B cell (primary cell): Measurements from ENCODE around the gene PEX14. TPM values are rescaled to one million over a fixed set of nuclear protein-coding genes. Genes with fewer than 3 reads are reported as not detected.
A peak's percentile ranks its signal among the peaks of the same experiment; 100 is the strongest.

Source experiments
- ATAC-seq: fragments of 200-7000 bp; cut with Tn5 transposase; one replicate; pipeline ENCODE4 v1.10.0; 2021; ENCODE audit warnings: low read depth, mild to moderate bottlenecking, moderate number of reproducible peaks, moderate library complexity
- CTCF ChIA-PET: fragments of 350-600 bp; sonication (Branson Sonifier 250); formaldehyde crosslinking; loops from one replicate; lab custom pipeline; 2021; ENCODE audit warnings: antibody characterized with exemption, inconsistent platforms; lab: Charles Lee
- POLR2A ChIA-PET: fragments of 350-600 bp; sonication (Branson Sonifier 250); formaldehyde crosslinking; loops from one replicate; lab custom pipeline; 2021; ENCODE audit warnings: antibody characterized with exemption; lab: Charles Lee
- DNase-seq: peaks from one replicate; pipeline ENCODE4 v3.0.0; 2013
- H2AFZ ChIP-seq: 2 replicates; pipeline ENCODE4 v1.6.1; 2012; ENCODE audit warnings: mild to moderate bottlenecking, low read depth, low read length; ENCODE audit not compliant: insufficient read depth, poor library complexity, severe bottlenecking
- H3K27ac ChIP-seq, 2 donors: 1 replicate in 1 of 2; 2 replicates in 1 of 2; pipeline ENCODE4 v1.5.1; 2012 to 2013; ENCODE audit warnings: low read length in 2 of 2, mild to moderate bottlenecking in 2 of 2, moderate library complexity in 1 of 2
- H3K27me3 ChIP-seq, 4 experiments: fragments of 200-600 bp in 1 of 4; sonication (generic) in 1 of 4; replicated peaks in 1 of 4; 1 replicate in 2 of 4; 2 replicates in 2 of 4; pipeline versions ENCODE4 v1.6.1 to v1.7.0; 2013 to 2016; ENCODE audit warnings: low read length in 3 of 4, mild to moderate bottlenecking in 2 of 4, mixed read lengths in 1 of 4, moderate library complexity in 1 of 4; ENCODE audit not compliant: insufficient read depth in 4 of 4, control insufficient read depth in 3 of 4; ENCODE audit errors: control extremely low read depth in 1 of 4
- H3K36me3 ChIP-seq, 2 experiments: replicated peaks in 1 of 2; 1 replicate in 1 of 2; 2 replicates in 1 of 2; pipeline versions ENCODE4 v1.6.1 to v1.7.1; 2013; ENCODE audit warnings: low read length in 1 of 2; ENCODE audit not compliant: insufficient read depth in 2 of 2, control insufficient read depth in 1 of 2; ENCODE audit errors: control extremely low read depth in 1 of 2, extremely low read depth in 1 of 2
- H3K4me1 ChIP-seq, 2 donors: fragments of 200-600 bp in 1 of 2; sonication (generic) in 1 of 2; 1 replicate in 1 of 2; 2 replicates in 1 of 2; pipeline versions ENCODE4 v1.5.1 to v1.6.1; 2013 to 2017; ENCODE audit warnings: low read length in 2 of 2; ENCODE audit not compliant: control insufficient read depth in 2 of 2, insufficient read depth in 2 of 2
- H3K4me2 ChIP-seq: replicated peaks from 2 replicates; pipeline ENCODE3; 2012; ENCODE audit warnings: mild to moderate bottlenecking, low read depth, low read length; ENCODE audit not compliant: poor library complexity, severe bottlenecking
- H3K4me3 ChIP-seq, 5 experiments: fragments of 200-600 bp in 1 of 5; sonication (generic) in 1 of 5; 1 replicate in 3 of 5; 2 replicates in 2 of 5; pipeline versions ENCODE4 v1.5.1 to v1.7.0; 2011 to 2016; ENCODE audit warnings: low read length in 4 of 5, mild to moderate bottlenecking in 4 of 5, low read depth in 2 of 5, control low read depth in 1 of 5, moderate library complexity in 1 of 5; ENCODE audit not compliant: insufficient read depth in 1 of 5; ENCODE audit errors: control extremely low read depth in 1 of 5, extremely low read depth in 1 of 5
- H3K79me2 ChIP-seq: fragments of 200-600 bp; sonication (generic); one replicate; pipeline ENCODE4 v1.6.0; 2016; ENCODE audit warnings: low read length; ENCODE audit not compliant: control insufficient read depth, insufficient read depth
- H3K9ac ChIP-seq: fragments of 200-600 bp; sonication (generic); 2 replicates; pipeline ENCODE4 v1.6.1; 2017; ENCODE audit warnings: mild to moderate bottlenecking, low read length, moderate library complexity
- H3K9me3 ChIP-seq, 3 donors: one replicate each; pipeline versions ENCODE4 v1.6.1 to v1.7.1; 2013; ENCODE audit warnings: low read length in 2 of 3; ENCODE audit not compliant: control insufficient read depth in 2 of 3, insufficient read depth in 1 of 3; ENCODE audit errors: control extremely low read depth in 1 of 3
- H4K20me1 ChIP-seq: 2 replicates; pipeline ENCODE4 v1.6.0; 2012; ENCODE audit warnings: mild to moderate bottlenecking, low read length; ENCODE audit not compliant: insufficient read depth, control insufficient read depth, poor library complexity, severe bottlenecking
- H3K27ac Mint-ChIP-seq: one replicate; pipeline ENCODE4 v1.8.0; 2021; ENCODE audit warnings: mixed read lengths
- H3K27me3 Mint-ChIP-seq: one replicate; pipeline ENCODE4 v1.8.0; 2021; ENCODE audit warnings: mixed read lengths
- H3K4me1 Mint-ChIP-seq: one replicate; pipeline ENCODE4 v1.8.0; 2021; ENCODE audit warnings: mixed read lengths
- H3K4me3 Mint-ChIP-seq: one replicate; pipeline ENCODE4 v1.8.0; 2021; ENCODE audit warnings: mixed read lengths
- H3K9me3 Mint-ChIP-seq: one replicate; pipeline ENCODE4 v1.8.0; 2022; ENCODE audit warnings: mixed read lengths; ENCODE audit not compliant: insufficient read depth
- EZH2 ChIP-seq: IDR thresholded peaks from 2 replicates; pipeline ENCODE4 v1.6.1; 2012; ENCODE audit warnings: borderline replicate concordance, low read depth, mild to moderate bottlenecking, moderate library complexity, low read length; ENCODE audit not compliant: insufficient read depth, poor library complexity, severe bottlenecking
- WGBS: methylation state at CpG from one replicate; pipeline ENCODE4 v1.1.5; 2013; ENCODE audit warnings: missing lambda C conversion rate; ENCODE audit not compliant: insufficient coverage; 5-methylcytosine and 5-hydroxymethylcytosine counted together
- intact Hi-C: fragments of 100-400 bp; cut with micrococcal nuclease; formaldehyde crosslinking; loops from one replicate; pipeline ENCODE4 v1.10.0; 2022
- polyA plus RNA-seq: library from polyadenylated mRNA; depleted of rRNA; stranded (reverse); fragments of >200 nt; gene quantifications from 2 replicates; pipeline ENCODE4 v1.2.3, GENCODE V29; 2012
- total RNA-seq, 2 donors: library from RNA; stranded (reverse); fragments of 120-200 nt in 1 of 2; gene quantifications; 1 replicate in 1 of 2; 2 replicates in 1 of 2; pipeline versions ENCODE4 v1.2.3 to v1.2.4, GENCODE V29; 2013 to 2022
- TF ChIP-seq, protein P1 (sequence below): fragments of 200-600 bp; IDR thresholded peaks from one replicate; pipeline ENCODE4 v1.8.0; 2022; ENCODE audit warnings: antibody characterized with exemption, mild to moderate bottlenecking

Gene PEX14
- total and polyA plus RNA-seq, 2 donors (not counting 1 experiment from before 2014, with no cell fraction given), result 14.1 to 19.3 TPM

DNA sequence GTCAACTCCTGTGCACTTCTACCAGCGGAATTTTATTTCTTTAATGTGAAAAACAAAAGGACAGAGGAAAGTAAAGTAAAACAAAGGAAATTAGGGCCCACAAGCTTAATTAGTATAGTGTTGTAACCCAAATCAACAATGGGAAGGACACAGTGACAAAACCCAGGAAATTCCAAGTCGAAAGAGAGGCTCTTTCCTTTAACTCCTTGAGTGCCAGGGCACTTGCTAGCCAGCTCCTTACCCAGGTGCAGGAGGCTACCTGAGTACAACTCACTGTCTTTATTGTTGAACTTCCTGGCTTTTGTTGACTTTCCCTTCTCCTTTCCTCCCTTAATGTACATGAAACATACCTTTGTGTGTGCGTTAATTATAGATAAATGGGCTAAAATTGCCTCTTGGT lies 55.0 kb downstream of the PEX14 start:
- Histone ChIP-seq H2AFZ (no peak overlapping the region), H3K4me1 (no peaks in the 10 kb centered on the region), H3K36me3 (no peaks in the 10 kb centered on the region), H4K20me1 (peaks cover 34% of the 10 kb centered on the region), H3K9me3 (no peaks in the 10 kb centered on the region), H3K4me2 (no peak overlapping the region), H3K27ac (no peak overlapping the region), H3K27me3 (no peaks in the 10 kb centered on the region), H3K4me3 (no peak overlapping the region), H3K9ac (no peak overlapping the region), H3K79me2 (peaks cover 54% of the 10 kb centered on the region)
- intact Hi-C loops, result no loop called here
- H3K27me3 Mint-ChIP-seq, result no peaks in the 10 kb centered on the region
- H3K27ac Mint-ChIP-seq, result no peak overlapping the region
- ChIA-PET POLR2A (no interaction called here), CTCF (interaction anchor here (1.6 kb wide), 1 partner anchor 361 kb away, joined by 3 read pairs; no protein-coding TSS in a partner anchor)
- DNase-seq (no peak), ATAC-seq (no peak)
- H3K4me1 Mint-ChIP-seq, result peaks cover 8% of the 10 kb centered on the region
- no peaks in the 10 kb centered on the region for H3K9me3 Mint-ChIP-seq
- 33% methylated on average over 1 of the region's 3 CpGs for WGBS
- TF ChIP-seq, protein P1, sequence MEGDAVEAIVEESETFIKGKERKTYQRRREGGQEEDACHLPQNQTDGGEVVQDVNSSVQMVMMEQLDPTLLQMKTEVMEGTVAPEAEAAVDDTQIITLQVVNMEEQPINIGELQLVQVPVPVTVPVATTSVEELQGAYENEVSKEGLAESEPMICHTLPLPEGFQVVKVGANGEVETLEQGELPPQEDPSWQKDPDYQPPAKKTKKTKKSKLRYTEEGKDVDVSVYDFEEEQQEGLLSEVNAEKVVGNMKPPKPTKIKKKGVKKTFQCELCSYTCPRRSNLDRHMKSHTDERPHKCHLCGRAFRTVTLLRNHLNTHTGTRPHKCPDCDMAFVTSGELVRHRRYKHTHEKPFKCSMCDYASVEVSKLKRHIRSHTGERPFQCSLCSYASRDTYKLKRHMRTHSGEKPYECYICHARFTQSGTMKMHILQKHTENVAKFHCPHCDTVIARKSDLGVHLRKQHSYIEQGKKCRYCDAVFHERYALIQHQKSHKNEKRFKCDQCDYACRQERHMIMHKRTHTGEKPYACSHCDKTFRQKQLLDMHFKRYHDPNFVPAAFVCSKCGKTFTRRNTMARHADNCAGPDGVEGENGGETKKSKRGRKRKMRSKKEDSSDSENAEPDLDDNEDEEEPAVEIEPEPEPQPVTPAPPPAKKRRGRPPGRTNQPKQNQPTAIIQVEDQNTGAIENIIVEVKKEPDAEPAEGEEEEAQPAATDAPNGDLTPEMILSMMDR, result no peak
- TF ChIP-seq EZH2, result no peak
- H3K4me3 Mint-ChIP-seq, result no peak overlapping the region

DNA sequence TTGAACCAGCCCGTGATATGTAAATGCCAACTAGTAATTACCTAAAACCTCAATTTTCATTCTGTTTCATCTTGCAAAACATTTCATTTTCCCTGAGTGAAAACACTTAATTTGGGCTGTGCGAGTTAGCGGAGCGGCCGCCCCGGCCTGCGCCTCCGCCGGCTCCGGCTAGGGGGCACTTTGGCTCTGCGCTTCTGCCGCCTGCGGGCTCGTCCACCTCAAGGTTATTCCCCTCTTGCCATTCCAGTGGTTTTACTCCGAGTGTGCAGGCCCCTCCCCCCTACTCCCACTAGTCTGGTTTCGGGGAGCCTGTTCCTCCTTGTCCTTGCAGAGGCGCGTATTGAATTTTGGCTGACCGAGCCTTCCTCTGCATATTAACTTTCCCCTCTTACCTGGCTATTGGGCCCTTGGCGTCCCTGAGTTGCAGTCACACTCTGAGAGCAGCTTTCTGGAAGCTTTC lies 55.6 kb downstream of the PEX14 start:
- no peak overlapping the region for H2AFZ ChIP-seq
- H3K9me3 ChIP-seq, result no peaks in the 10 kb centered on the region
- no peaks in the 10 kb centered on the region for H3K27me3 ChIP-seq
- no peak overlapping the region for H3K4me3 ChIP-seq
- H3K9ac ChIP-seq, result no peak overlapping the region
- peak; percentile 14 for DNase-seq
- POLR2A ChIA-PET, result no interaction called here
- no peaks in the 10 kb centered on the region for H3K27me3 Mint-ChIP-seq
- no peak overlapping the region for H3K27ac Mint-ChIP-seq
- no peak overlapping the region for H3K4me2 ChIP-seq
- no peak overlapping the region for H3K27ac ChIP-seq
- H3K36me3 ChIP-seq, result no peaks in the 10 kb centered on the region
- TF ChIP-seq, protein P1, result peak; percentile 27
- no peak for TF ChIP-seq EZH2
- CTCF ChIA-PET, result interaction anchor here (1.1 to 1.6 kb wide), 3 partner anchors 23 to 360 kb away, joined by 3 read pairs; no protein-coding TSS in a partner anchor
- H3K79me2 ChIP-seq, result peaks cover 48% of the 10 kb centered on the region
- no peaks in the 10 kb centered on the region for H3K4me1 ChIP-seq
- intact Hi-C loops, result no loop called here
- 59% methylated on average over 17 of the region's 20 CpGs for WGBS
- peaks cover 8% of the 10 kb centered on the region for H3K4me1 Mint-ChIP-seq
- peaks cover 39% of the 10 kb centered on the region for H4K20me1 ChIP-seq
- H3K9me3 Mint-ChIP-seq, result no peaks in the 10 kb centered on the region
- ATAC-seq, result no peak
- H3K4me3 Mint-ChIP-seq, result no peak overlapping the region
